ENCODE data around the gene RPTOR.

Gene RPTOR

DNA sequence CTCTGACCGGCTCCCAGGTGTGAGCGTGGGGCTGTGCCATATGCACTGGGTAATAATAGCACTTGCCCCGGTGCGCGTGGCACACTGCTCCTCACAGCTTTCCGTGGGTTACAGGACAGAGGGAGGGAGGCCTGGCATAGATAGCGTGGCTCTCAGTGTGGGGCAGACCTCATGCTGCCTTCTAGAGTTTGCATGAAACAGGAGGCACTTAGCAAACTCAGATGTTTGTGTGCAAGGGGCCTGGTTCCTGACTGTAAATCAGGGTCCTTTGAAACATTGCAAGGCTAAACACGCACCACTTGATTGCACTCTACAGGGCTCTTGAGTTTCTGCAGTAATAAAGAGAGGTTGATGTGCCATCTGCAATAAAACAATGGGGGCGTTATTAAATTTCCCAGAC is 101.7 kb downstream of the RPTOR start:
- no peak for DNase-seq

DNA sequence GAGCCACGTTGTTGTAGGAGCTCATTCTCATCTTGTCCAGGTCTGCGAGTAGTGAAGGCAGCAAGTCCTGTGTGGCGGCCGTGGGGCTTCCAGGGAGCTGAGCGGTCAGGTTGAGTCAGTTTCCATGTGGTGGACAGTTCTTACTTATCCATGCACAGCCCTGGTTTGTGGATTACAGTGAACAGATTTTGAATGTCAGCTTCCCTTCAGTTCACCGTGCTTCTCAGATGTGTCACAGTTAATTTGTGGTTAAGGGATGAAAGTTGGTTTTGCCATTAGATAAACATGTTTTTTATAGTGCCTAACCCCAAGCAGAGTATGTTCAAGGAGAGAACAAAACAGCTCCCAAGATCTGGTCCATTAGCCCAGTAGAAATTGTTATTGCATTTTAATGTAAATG is 103.1 kb downstream of the RPTOR start:
- DNase-seq = peak; percentile 63

GRCh38 chr17:80649200-80649644 is 104.6 kb downstream of the RPTOR start:
- DNase-seq = no peak

- peak; percentile 35 for DNase-seq
Measured at GRCh38 chr17:80649672-80650330, 105.2 kb downstream of the RPTOR start.

GRCh38 chr17:80650331-80650672 is 105.7 kb downstream of the RPTOR start:
- DNase-seq = no peak

DNA sequence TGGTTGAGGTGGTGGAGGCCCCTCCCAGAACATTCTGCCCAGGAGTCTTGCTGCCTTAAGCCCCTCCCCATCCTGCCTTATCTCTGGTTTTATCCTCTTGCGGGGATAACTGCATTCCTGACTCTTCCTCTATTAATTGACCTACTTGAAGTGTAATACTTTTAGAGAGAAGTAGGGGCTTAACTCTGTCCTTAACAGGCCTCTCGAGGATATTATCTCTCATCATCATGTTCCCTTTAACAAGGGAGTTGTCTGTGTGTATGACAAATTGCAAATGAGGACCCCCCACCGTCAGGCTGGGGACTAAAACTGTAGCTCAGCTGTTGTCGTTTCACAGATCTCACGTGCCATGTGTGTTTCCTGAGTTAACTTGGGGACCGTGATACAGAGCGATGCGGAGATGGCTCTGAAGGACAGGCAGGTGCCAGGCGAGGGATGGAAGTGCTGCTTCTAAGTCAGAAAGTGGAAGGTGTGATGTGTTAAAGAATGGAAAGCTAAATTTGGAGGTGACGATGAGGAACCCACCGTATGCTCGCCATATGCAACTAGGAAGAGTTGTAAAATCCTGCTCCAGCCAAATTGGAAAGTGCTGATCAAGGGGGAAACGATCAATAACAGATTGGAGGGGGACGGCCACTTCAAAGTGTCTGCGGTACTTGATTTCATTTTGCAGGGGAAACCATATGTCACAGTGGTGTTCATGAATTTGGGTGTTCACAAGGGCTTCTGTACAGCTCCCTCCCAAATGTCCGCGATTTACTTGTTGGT is 106.3 kb downstream of the RPTOR start:
- no peak for DNase-seq

DNA sequence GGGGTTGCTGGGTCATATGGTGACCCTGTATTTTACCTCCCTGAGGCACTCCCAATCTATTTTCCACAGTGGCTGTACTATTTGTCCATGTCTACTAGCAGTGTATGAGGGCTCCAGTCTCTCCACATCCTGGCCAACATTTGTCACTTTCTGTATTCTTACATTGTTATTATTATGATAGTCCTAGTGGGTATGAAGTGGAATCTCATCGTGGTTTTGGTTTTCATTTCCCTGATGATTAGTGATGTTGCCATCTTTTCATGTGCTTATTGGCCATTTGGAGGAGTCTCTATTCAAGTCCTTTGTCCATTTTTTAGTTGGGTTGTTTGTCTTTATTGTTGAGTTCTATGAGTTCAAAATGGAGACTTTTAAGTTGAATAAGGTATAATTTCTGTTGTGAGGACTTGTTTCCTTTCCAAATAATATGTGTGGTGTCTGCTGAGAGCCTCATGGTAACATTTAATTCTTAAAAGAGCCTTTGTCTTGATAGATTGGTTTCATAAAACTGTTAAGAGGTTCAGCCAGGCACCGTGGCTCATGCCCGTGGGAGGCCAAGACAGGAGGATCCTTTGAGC is 108.2 kb downstream of the RPTOR start:
- DNase-seq = no peak

DNA sequence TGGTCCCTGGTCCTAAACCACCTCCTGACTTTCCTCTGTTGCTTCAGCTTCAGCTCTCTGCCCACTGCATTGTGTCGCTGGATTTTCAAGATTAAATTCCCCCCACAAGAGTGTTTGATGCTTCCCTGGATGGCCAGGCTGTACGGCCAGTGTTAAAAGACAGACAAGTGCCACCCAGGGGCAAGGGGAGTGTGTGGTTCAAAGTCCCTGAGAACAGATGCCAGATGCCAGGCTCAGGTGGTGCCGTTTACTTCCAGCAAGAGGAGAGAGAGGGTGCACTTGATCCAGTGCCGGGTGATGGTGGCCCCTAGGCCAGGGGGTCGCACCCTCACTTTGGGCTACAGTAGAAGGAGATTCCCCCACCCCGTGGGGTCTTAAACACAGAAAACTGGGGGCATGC is 109.2 kb downstream of the RPTOR start:
- DNase-seq = no peak

DNA sequence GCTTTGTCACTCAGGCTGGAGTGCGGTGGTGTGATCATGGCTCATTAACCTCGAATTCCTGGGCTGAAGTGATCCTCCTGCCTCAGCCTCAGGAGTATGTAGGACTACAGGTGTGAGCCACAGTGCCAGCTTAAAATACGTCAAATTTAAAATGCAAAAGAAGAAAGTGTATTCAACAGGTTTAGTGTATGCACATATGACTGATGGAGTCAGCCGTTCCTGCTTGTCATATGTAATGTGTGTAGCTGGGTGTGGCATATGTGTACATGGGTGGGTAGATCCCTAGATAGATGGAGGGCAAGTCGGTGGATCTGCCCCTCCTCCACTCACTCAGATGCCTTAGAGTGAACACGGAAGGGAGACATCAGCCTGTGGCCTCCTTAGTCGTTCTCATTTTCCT is 111.0 kb downstream of the RPTOR start:
- no peak for DNase-seq

- DNase-seq = no peak
Measured at GRCh38 chr17:80656590-80656989, 112.0 kb downstream of the RPTOR start.

DNA sequence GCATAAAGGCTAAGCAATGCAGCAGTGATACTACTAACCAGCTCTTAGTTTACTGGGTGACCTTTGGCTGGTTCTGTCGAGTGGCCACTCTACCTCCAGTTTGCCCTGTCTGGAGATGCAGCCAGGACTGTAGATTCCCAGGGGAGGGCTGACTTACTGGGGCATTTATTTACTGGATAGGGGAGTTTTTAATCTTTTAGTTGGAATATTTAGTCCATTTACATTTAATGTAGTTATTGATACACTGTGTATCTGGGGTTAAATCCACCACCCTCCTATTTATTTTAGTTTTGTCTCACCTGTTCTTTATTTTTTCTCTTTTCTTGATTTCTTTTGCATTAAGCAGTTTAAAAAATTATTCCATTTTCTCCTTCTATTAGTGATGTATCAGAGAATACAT is 112.9 kb downstream of the RPTOR start:
- no peak for DNase-seq

DNA sequence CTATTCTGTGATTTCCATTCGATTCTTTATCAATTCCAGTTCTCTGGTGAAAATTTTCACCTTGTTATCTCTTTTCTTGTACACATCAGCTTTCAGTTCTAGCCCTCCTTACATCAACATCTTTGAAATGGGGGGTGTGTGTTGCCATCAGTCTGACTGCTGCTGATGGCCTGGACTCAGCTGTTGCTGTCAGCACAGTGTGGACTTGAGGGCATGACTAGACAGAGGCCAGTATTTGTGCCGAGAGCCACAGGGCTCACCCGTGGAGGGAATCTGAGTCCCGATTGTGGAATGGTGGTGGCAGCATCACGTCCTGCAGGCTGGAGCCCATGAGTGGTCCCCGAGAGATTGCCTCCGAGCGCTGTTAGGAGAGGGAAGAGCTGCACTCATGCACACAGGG is 114.2 kb downstream of the RPTOR start:
- DNase-seq = no peak

- no peak for DNase-seq
Measured at GRCh38 chr17:80659651-80660050, 115.0 kb downstream of the RPTOR start.

- no peak for DNase-seq
Measured at GRCh38 chr17:80660527-80661198, 116.0 kb downstream of the RPTOR start.

- DNase-seq = no peak
Measured at GRCh38 chr17:80662557-80662956, 117.9 kb downstream of the RPTOR start.

GRCh38 chr17:80663781-80664206 is 119.2 kb downstream of the RPTOR start:
- DNase-seq = no peak

DNA sequence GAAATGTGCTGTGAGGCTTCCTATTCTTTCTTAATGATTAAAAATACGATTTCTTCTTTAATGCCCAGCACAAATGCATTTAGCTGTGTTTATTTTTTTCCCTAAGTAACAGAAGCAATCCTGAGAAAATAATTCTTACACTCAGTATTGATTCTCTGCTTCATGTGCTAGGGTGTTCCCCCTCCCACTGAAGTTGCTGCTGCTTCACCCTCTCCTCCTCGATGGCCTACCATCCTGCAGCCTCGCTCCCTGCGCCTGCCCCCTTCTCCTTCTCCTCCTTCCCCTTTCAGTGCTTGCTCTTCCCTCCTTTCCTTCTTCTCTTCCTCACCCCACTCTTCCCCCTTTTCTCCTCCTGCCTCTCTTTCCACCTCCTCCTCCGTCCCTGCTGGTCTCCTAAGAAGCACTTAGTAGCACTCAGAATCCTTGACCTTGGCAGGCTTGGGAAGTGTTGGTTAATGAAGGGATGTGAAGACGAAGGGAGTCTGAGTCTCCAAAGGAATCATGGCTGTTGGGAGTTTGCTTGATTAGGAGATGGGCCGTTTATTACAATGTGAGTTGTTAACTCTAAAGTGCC is 119.7 kb downstream of the RPTOR start:
- no peak for DNase-seq

- no peak for DNase-seq
Measured at GRCh38 chr17:80665792-80666191, 121.2 kb downstream of the RPTOR start.

DNA sequence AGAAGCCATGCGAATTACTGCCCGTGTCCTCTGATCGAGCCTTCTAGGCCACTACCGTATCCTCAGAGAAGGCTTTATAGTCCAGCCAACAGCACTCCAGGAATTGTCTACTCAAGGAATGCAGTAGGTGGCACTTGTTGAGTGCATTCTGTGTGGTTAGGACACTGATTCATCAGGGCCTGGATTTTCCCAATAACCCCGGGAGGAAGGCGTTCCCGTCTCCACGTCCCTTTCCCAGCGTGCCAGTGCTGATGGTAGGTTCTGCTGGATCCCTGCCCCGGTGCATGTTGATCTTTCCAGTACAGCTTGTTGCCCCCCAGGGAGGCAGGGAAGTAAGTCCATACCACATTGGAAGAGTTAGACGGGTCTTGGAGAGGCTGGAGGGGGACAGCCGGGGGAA is 122.2 kb downstream of the RPTOR start:
- DNase-seq = no peak

DNA sequence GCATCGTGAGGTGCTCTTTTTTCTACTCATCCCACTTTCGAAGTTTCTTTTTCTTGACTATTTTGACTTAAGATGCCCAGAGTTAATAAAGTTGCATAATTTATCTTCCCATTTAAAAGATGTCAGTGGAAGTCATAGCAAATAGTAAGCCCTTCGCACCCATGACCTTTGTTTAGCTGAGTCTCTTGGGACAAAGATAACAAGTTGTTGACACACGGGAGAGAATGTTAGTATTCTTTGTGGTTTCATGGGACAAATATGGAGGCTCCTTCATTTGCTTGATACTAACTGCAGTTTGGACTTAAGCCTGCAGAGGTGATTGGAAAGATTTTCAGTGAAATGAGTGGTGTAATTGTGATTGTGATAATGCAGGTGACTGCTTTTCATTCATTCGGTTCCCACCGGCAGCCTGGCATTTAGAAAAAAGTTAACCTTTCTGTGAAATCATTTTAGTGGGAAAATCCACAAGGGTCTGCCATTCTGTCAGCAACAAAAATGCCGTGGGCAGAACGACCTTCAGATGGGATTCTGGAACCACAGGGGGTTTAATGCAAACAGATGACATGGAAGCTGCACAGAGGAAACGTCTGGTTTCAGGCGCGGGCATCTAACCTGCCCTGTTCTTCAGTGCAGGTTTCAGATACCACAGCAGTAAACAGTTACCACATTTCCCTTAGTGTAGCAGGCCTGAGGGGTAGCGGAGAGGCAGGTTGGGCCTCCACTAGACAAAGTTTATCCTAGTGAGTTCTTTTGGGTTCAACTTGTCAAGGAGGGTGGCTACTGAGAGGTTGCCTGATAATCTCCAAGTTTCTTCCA is 123.0 kb downstream of the RPTOR start:
- no peak for DNase-seq

DNA sequence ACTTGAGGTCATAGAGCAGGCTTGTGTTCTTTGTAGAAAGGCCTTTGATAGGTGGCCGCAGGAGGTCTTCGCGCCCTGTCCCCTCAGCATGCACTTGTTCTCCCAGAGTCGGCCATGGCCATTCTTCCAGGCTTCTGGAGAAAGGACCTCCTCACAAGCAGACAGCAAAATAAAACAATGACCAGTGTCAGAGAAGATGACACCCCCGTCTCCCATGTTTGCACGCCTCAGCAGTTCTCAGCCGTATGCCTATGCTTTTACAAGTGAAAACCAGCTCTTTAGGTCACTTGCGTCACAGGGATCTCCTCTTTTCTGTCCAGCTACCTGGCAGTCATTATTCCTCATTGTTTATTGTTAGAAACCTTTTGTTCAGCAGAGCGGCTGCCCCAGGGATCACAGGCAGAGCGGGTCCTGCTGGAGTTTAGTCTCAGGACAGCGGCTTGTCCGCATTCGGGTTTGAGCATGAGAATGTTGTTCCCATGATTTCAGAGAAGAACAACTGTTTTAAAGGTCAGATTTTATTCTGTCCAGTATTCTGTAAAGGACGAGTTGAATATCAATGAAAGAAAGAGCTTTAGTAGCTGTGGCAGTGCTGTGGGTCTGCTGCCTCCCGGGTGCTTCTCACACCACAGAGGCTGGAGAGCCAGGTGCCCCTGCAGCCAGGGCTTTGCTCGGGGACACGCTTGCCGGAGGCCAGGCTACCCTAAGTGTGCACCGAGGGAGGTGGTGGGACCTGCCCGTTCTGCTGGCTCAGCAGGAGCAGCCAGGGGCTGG is 123.9 kb downstream of the RPTOR start:
- no peak for DNase-seq

All from amniotic stem cell (primary cell).